ENCODE measurements around the gene SHC2. TPM values are rescaled to one million over a fixed set of nuclear protein-coding genes. Genes with fewer than 3 reads are reported as not detected.

The SHC2 gene
- total and polyA plus RNA-seq, 8 donors = 13.8 to 169 (median 36.6) TPM

DNA sequence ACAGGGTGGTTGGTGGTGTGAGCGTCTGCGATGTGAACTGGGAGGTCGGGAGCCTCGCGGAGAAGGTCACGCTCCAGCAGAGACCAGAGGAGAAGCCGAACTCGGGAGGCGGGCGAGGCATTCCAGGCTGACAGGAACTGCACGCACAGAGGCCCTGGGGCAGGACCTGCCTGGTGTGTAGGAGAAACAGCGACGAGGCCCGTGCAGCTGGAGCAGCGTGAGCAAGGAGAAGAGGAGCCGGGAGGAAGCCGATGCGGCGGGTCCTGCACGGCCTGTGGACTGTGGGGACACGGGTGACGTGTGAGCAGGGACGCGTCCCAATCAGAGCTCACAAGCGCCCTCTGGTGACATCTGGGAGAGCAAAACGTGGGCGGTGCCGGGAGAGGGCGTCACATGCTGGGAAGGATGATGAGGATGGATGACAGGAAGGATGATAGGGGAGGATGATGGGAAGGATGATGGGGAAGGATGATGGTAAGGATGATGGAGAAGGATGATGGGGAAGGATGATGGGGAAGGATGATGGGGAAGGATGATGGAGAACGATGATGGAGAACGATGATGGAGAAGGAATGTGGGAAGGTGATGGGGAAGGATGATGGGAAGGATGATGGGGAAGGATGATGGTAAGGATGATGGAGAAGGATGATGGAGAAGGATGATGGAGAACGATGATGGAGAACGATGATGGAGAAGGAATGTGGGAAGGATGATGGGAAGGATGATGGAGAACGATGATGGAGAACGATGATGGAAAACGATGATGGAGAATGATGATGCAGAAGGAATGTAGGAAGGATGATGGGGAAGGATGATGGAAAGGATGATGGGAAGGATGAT lies 19.4 kb upstream of the SHC2 start:
- peak; percentile 85 to 91 for DNase-seq
- TF ChIP-seq POLR2A (IDR thresholded peaks at IDR 0.05) (no peak), POLR2AphosphoS5 (IDR thresholded peaks at IDR 0.05) (peak in 2 of 3 donors; percentile 28 to 72)
- TF ChIP-seq, protein P1, sequence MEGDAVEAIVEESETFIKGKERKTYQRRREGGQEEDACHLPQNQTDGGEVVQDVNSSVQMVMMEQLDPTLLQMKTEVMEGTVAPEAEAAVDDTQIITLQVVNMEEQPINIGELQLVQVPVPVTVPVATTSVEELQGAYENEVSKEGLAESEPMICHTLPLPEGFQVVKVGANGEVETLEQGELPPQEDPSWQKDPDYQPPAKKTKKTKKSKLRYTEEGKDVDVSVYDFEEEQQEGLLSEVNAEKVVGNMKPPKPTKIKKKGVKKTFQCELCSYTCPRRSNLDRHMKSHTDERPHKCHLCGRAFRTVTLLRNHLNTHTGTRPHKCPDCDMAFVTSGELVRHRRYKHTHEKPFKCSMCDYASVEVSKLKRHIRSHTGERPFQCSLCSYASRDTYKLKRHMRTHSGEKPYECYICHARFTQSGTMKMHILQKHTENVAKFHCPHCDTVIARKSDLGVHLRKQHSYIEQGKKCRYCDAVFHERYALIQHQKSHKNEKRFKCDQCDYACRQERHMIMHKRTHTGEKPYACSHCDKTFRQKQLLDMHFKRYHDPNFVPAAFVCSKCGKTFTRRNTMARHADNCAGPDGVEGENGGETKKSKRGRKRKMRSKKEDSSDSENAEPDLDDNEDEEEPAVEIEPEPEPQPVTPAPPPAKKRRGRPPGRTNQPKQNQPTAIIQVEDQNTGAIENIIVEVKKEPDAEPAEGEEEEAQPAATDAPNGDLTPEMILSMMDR (IDR thresholded peaks at IDR 0.05) = peak in 5 of 7 experiments; percentile 48 to 63 (median 52)
- peak overlapping the region in 1 of 5 donors; percentile 18 for H3K27ac ChIP-seq
- 20 to 36% (median 27%) methylated on average over 36 of the region's 36 CpGs for WGBS, 5 donors
- H3K27me3 ChIP-seq = peaks cover 2 to 26% (median 8%) of the 10 kb centered on the region in 3 donors
- no peaks in the 10 kb centered on the region for H3K9me3 ChIP-seq
- no peaks in the 10 kb centered on the region for H3K36me3 ChIP-seq
- intact Hi-C loops (cut with DNase I; ENCODE audit: low total_unique reads) = no loop called here
- H3K4me1 ChIP-seq = peaks cover 4 to 7% (median 6%) of the 10 kb centered on the region in 4 donors
- H3K4me3 ChIP-seq = peak overlapping the region; percentile 15 to 25 (median 20)

DNA sequence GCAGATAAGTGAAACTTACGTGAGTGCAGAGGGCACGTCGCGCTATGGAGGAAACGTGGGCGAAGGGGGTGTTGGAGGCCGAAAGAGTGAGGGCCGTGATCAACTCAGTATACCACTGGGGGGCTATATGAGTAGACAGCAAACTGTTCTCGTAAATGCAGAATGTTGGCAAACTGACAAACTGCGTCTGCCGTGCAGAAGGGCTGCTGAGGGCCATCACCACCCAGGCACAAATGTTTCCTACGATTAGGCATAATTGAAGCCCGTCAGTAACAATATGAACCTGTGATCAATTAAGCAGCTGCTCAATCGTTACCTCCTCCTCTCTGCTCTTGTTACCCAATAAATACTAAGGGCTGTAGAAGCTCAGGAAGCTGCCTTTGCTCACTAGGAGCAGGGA lies 18.1 kb upstream of the SHC2 start:
- no peaks in the 10 kb centered on the region for H3K36me3 ChIP-seq
- DNase-seq = no peak
- no peak overlapping the region for H3K4me3 ChIP-seq
- no peaks in the 10 kb centered on the region for H3K9me3 ChIP-seq
- 59 to 68% (median 63%) methylated on average over 14 of the region's 14 CpGs for WGBS, 5 donors
- TF ChIP-seq POLR2AphosphoS5 (IDR thresholded peaks at IDR 0.05) (no peak), EP300 (IDR thresholded peaks at IDR 0.05) (no peak), POLR2A (IDR thresholded peaks at IDR 0.05) (no peak)
- TF ChIP-seq, protein P1 (IDR thresholded peaks at IDR 0.05) = no peak
- peaks cover 4 to 7% (median 6%) of the 10 kb centered on the region in 4 donors for H3K4me1 ChIP-seq
- intact Hi-C loops (cut with DNase I; ENCODE audit: low total_unique reads) = loop anchor here (10.0 kb wide), 1 partner anchor 84 kb away; no protein-coding TSS in a partner anchor
- H3K27me3 ChIP-seq = peaks cover 0 to 26% (median 3%) of the 10 kb centered on the region in 3 donors
- no peak overlapping the region for H3K27ac ChIP-seq

DNA sequence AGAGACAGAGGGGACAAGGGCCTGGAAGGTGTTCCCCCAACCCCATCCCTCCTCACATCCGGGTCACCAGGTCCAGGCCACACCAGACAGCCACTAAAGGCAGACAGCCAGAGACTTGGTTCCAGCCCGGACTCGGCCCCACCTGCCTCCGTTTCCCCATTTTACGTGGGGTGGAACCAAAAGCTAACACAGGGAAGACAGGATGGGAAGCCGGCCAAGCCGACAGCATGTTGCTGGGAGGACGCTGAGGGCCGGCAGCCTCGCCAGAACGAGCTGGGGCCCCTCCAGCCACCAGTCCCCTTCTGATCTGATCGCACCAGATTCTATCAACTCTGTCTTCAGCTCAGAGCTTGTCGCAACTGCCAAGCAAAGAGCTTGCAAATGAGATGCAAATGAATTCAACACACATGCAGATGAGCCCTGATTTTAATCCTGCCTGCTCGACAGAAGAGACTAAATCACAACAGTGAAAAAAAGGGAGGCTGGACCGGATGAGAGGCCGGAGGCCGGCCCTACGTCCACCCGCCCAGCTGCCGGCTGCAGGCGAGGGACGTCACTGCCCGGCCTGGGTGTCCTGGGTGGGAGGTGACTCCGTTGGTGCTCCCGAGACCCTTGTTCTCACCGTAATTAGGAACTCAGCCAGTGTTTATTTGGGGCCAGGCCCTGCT lies 17.5 kb upstream of the SHC2 start:
- peaks cover 0 to 23% (median 3%) of the 10 kb centered on the region in 3 donors for H3K27me3 ChIP-seq
- 65 to 80% (median 71%) methylated on average over 26 of the region's 26 CpGs for whole genome bisulfite sequencing, 5 donors
- intact Hi-C loops (cut with DNase I; ENCODE audit: low total_unique reads) = loop anchor here (10.0 kb wide), 1 partner anchor 84 kb away; no protein-coding TSS in a partner anchor
- TF ChIP-seq POLR2AphosphoS5 (IDR thresholded peaks at IDR 0.05) (no peak), EP300 (IDR thresholded peaks at IDR 0.05) (no peak), POLR2A (IDR thresholded peaks at IDR 0.05) (no peak)
- TF ChIP-seq, protein P1 (IDR thresholded peaks at IDR 0.05) = no peak
- H3K36me3 ChIP-seq = no peaks in the 10 kb centered on the region
- H3K4me3 ChIP-seq = no peak overlapping the region
- peaks cover 4 to 7% (median 6%) of the 10 kb centered on the region in 4 donors for H3K4me1 ChIP-seq
- no peaks in the 10 kb centered on the region for H3K9me3 ChIP-seq
- DNase-seq = no peak
- H3K27ac ChIP-seq = no peak overlapping the region

DNA sequence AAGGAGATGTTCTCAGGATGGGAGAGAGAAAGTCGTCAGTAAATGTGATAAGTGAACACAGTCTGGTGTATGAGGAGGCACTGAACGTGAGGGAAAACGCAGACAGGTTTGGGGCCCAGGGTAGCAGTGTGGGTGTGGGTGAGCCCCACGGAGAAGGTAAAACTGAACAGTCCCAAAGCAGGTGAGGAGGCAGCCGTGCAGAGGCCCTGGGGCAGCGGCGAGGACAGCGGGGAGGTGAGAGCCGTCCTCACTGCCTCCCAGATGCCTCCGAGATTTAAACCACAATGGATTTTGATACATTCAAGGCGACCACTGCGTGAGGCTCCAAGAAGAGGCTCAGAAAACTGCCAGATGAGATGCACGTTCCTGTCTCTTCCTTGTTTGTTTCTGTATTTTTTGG lies 14.5 kb upstream of the SHC2 start:
- Histone ChIP-seq H3K9me3 (no peaks in the 10 kb centered on the region), H3K36me3 (no peaks in the 10 kb centered on the region), H3K4me1 (peaks cover 4 to 7% (median 6%) of the 10 kb centered on the region in 4 donors), H3K27ac (no peak overlapping the region), H3K4me3 (no peak overlapping the region), H3K27me3 (peaks cover 0 to 22% (median 3%) of the 10 kb centered on the region in 3 donors)
- DNase-seq = no peak
- whole genome bisulfite sequencing, 5 donors = 71 to 85% (median 83%) methylated on average over 13 of the region's 13 CpGs
- TF ChIP-seq POLR2A (IDR thresholded peaks at IDR 0.05) (no peak), POLR2AphosphoS5 (IDR thresholded peaks at IDR 0.05) (no peak), EP300 (IDR thresholded peaks at IDR 0.05) (no peak)
- TF ChIP-seq, protein P1 (IDR thresholded peaks at IDR 0.05) = no peak
- intact Hi-C loops (cut with DNase I; ENCODE audit: low total_unique reads) = loop anchor here (10.0 kb wide), 1 partner anchor 81 kb away; no protein-coding TSS in a partner anchor

All from stomach (tissue), 9 donors.